HG03280 (cell line): ENCODE measurements around the gene PPP1R12A.
"Not testable (repeated sequence)": the region's sequence is repeated elsewhere in the genome, so short reads cannot be mapped to it uniquely, and the experiment has no call there.

Experiments used
- ATAC-seq: cut with Tn5 transposase; IDR thresholded peaks from one replicate; pipeline ENCODE4 v1.9.1; 2021; ENCODE audit warnings: mild to moderate bottlenecking, moderate library complexity; ENCODE audit not compliant: unreplicated experiment

Gene PPP1R12A

DNA sequence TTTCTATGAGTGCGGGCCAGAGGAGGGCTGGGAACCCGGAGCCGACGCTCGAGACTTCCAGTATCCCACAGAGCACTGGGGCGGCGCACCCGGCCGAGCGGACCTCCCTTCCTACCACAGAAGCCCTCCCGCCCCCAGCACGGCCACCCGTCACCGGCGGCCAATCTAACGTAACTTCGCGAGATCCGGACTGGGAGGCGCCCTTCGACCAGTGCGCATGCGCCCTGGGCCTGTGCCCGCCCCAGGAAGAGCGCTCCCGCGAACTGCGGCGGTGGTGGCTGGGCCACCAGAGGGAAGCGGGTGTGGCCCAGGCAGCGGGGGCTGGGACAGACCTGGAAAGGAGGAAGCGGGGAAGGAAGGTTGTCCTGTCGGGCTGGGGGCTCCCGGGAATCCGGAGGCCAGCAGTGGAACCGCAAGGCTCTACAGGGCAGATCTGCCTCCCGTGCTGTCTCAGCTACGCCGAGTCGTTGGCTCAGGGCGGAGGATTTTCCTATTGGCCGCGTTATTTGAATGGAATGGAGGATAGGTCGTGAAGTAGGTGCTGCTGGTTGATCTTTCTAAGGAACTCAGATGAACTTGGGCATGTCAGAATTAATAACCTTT, at the start of gene PPP1R12A:
Gene PPP1R12A, minus strand, starts transcription at position 77 of the 603 bp plus-strand sequence. CDS start 166 bp downstream, outside the sequence.
- ATAC-seq: peak; percentile 93

- no peak for ATAC-seq
These were observed 49.2 kb upstream of the PPP1R12A start for GRCh38 chr12:79983986-79984620.

DNA sequence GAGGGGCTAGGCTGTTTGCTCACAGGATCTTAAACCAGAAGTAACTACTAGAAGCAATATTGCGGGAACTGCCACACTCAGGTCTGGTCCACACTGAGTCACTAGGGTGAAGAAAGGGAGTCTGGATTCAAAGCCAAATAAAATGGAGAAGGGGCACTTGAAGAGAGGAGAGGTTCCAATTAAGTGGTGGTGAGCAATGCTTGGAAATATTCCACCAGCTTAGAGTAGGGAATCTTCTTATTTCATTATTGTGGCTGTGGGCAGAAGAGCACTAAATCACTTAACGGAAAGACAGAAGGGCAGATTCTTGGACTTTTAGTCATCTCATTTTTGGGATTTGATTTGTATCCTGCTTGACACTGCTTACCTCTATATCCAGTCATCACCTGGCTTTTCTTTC, 48.6 kb upstream of the PPP1R12A start:
- no peak for ATAC-seq

DNA sequence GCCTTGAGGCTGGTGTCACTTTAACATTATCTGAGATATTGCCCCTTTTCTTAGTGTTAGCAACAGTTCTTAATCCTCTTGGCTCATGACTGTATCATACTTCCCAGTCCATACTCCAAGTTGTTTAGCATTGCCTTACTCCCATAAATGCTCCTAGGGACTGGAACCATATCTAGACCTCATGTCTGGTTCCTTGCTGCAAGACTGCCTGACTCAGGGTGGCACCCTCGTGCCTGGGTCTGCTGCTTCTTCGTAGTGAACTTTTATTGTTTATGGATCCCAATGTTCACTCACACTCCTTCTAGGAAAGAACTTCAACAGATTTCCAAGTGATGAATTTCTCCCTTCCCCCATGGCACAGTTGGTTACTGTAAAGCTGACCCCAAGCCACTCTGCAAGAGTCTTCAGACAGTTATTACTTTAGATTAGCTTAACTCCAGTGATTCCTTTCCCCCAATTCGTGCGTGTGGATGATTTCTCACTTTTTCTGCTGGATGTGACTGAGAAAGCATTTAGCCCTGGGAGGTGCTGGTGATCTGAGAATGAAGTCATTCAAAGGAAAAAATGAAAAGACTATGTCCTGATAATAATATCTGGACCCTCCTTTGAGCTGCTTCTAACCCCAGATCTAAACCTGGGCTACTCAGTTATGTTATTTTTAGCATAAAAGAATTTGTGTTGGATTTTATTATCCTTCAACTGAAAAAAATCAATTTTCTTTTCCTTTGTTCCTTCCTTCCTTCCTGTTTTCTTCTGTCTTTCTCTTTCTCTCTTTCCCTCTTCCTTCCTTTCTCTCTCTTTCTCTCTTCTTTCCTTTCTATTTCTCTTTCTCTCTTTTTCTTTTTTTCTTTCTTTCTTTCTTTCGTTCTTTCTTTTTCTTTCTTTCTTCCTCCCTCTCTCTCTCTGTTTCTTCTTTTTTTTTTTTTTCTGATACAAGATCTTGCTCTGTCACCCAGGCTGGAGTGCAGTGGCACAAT, 47.5 kb upstream of the PPP1R12A start:
- no peak for ATAC-seq

GRCh38 chr12:79978692-79979091, 43.8 kb upstream of the PPP1R12A start:
- ATAC-seq: no peak

- not testable (repeated sequence) for ATAC-seq
These were observed 43.1 kb upstream of the PPP1R12A start for GRCh38 chr12:79977856-79978460.

DNA sequence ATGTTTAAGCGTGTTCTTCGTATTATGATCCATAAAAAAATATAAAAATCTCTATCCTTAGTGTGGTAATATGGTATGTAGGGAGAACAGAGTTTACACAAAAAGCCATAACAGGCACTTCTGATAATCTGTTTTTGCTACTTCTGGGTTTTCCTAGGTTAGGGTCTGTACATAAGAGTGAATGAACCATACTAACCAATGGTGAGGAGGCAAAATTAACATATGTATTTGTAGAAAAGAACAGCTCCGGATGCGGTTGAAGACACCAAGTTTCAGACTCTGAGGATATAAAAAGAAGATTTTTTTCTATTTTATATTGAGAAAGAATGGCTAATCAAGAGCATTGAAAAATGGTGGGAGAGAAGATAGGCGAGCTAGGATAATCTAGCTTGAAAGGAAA, 40.2 kb upstream of the PPP1R12A start:
- ATAC-seq: no peak

- no peak for ATAC-seq
These were observed 38.9 kb upstream of the PPP1R12A start for GRCh38 chr12:79973801-79974200.

- ATAC-seq: no peak
These were observed 29.3 kb upstream of the PPP1R12A start for GRCh38 chr12:79964100-79964627.

GRCh38 chr12:79961411-79961810, 26.5 kb upstream of the PPP1R12A start:
- no peak for ATAC-seq

DNA sequence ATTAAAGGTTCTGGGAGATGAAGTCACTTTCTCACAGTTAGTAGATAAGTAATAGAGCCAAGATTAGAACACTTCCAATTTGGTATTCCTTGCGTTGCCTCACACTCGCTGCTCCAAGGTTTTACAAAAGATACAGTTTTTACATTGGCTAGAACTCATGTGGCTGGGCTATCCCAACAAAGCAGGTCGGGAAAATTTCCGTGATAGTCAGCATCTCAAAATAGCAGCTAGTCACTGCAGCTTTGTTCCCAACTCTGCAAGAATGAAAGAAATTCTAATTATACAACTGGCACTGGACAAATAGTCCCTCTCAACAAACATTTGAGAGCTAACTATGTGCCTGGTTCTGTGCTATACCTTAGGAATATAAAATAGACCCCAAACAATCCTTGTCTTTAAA, 24.6 kb upstream of the PPP1R12A start:
- no peak for ATAC-seq

DNA sequence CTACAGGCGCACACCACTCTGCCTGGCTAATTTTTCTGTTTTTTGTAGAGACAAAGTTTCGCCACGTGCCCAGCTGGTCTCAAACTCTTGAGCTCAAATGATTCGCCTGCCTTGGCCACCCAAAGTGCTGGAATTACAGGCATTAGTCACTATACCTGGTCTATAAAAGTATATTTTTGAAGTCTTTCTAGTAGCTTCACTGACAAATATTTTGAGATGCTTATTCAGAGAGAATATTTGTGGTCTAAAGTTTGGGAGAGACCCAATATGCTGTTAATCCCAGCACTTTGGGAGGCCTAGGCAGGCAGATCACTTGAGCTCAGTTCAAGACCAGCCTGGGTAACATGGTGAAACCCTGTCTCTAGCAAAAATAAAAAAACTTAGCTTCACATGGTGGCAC, 22.0 kb upstream of the PPP1R12A start:
- ATAC-seq: no peak

- no peak for ATAC-seq
These were observed 20.7 kb upstream of the PPP1R12A start for GRCh38 chr12:79955561-79955960.

DNA sequence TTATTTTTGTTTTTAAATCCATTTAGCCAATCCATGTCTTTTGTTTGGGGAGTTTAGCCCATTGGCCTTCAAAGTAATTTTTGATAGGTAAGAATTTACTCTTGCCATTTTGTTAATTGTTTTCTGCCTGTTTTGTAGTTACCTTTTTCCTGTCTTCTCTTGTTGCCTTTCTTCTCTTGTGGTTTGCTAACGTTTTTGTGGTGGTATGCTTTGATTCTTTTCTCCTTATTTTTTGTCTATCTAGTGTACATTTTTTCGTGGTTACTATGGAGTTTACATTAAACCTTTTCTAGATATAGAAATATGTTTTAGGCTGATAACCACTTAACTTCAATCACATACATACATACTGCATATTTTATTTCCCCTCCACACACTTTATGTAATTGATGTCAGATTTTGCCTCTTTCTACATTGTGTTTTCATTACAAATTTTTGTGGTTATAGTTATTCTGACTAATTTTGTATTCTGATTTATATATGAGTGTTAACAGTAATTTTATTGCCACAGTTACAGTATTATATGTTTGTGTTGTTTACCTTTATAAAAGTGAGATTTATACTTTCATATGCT, 19.2 kb upstream of the PPP1R12A start:
- ATAC-seq: no peak

- ATAC-seq: no peak
These were observed 14.2 kb upstream of the PPP1R12A start for GRCh38 chr12:79949098-79949497.

- no peak for ATAC-seq
These were observed 10.5 kb upstream of the PPP1R12A start for GRCh38 chr12:79945433-79945832.

DNA sequence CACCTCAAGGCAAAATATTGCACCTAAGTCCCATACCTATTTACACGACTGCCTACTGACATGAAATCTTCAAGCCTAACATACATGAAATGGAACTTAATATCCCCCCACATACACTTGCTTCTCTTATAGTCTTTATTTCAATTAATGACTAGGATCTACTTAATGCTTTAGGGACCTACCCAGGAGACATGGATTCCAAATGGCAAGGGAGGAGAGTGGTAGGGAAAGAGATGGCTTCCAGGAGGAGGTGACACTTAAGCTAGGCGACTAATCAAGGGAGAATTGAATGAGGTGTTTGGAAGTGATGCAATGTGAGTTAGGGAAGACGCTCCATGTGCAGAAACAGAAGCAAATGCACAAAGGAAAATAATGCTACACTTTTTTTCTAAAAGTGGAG, 9.7 kb upstream of the PPP1R12A start:
- ATAC-seq: no peak

DNA sequence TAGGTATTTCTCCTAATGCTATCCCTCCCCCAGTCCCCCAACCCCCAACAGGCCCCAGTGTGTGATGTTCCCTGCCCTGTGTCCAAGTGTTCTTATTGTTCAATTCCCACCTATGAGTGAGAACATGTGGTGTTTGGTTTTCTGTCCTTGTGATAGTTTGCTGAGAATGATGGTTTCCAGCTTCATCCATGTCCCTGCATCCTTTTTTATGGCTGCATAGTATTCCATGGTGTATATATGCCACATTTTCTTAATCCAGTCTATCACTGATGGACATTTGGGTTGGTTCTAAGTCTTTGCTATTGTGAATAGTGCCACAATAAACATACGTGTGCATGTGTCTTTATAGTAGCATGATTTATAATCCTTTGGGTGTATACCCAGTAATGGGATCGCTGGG, 7.9 kb upstream of the PPP1R12A start:
- not testable (repeated sequence) for ATAC-seq

DNA sequence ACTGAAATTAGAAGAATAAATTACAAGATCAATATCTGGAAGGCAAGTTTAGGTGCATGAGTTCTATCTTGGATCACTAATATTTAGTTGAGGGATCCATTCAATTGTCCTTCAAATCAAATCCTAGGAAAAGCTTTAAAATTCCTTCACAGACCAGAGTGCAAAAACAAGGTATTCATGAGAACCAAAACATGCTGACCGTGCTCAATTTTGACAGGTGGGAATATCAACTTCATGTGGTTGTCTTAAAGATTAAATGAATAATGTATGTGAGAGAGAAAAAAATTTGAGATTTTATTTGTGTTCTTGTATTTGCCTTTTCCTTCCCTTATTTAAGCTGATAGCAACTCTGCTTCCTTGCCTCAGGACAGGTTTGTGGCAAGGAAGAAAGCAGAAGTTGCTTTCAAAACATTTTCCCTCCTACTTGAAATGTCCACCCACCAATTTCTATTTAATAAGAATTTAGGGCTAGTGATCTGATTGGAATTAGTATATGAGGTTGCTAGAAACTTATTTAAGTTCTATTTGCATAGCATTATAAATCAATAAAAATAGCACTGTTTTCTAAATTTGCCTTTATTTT, 4.9 kb upstream of the PPP1R12A start:
- ATAC-seq: no peak

DNA sequence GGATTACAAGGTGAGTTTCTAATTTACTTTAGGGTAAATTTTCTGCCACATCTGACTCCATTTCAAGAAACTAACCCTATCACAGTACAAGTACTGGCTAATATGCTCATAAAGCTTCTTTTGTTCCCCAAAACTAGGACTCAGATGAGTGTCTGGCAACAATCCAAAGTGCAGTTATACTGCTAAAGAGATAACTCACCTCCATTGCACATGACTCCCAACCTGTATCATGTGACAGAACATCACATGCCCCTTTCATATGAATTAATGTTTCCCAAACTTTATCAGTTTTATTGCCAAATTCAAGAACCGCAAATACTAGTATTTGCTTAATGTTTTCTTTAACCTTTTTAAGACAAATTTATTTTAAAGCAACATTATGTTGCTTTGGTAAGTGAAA, 3.9 kb upstream of the PPP1R12A start:
- no peak for ATAC-seq
